Activated T-helper 1 cell treated with anti-CD3 and anti-CD28 coated beads, Interleukin-2, amount 50 U/mL, for 16 hours (primary cell): ENCODE measurements around the gene POU2F1.
"Not testable (repeated sequence)": the region's sequence is repeated elsewhere in the genome, so short reads cannot be mapped to it uniquely, and the experiment has no call there.

Source experiments
- DNase-seq, 2 donors: peaks; one replicate each; pipeline ENCODE4 v3.0.0-alpha.2; 2020; ENCODE audit warnings: low read depth in 1 of 2, low spot score in 1 of 2

POU2F1 gene

GRCh38 chr1:167205306-167206050 is 15.2 kb upstream of the POU2F1 start:
- DNase-seq, result not testable (repeated sequence)

GRCh38 chr1:167206166-167206835 is 14.4 kb upstream of the POU2F1 start:
- no peak for DNase-seq

DNA sequence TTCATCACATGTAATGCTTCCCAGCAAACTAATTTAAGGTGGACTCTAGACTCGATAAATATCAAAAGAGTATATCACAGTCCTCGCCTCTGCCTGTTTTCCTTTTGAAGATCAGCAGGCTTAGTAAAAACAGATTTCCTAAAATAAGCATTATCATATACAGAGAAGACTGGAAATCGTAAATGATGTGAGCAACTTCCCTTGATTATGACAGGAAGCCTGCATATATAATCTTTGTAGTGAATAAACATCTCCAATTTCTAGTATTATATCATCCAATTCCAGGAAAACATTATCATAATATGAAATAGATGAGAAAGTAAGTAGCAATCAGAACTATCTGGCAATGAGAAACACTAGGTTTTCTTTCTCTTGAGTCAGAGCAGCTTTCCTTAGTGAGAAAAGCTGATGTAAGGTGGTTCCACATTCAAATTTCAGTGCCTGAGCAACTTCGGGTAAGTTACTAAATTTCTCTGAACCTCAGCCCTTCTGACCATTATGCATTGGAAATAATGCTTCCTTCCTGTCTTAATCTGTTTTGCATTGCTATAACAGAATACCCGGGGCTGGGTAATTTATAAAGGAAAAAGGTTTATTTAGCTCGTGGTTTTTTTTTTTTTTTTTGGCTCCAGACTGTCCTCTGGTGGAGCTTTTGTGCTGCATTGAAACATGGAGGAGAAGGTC is 12.6 kb upstream of the POU2F1 start:
- no peak for DNase-seq

DNA sequence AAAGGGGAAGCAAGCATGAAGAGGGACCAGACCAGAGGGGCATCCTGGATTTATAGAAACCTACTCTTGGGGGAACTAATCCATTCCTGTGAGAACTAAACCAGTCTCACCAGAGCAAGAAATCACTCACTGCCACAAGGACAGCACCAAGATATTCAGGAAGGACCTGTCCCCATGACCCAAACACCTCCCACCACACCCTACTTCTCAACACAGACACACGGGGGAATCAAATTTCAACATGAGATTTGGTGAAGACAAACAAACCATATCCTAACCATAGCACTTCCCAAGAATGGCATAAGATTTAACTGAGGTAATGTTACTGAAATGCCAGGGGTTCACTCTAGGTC is 12.1 kb upstream of the POU2F1 start:
- no peak for DNase-seq

- no peak for DNase-seq
Observed at GRCh38 chr1:167209044-167209443, 11.6 kb upstream of the POU2F1 start.

- DNase-seq, result no peak
Observed at GRCh38 chr1:167210966-167211674, 9.6 kb upstream of the POU2F1 start.

GRCh38 chr1:167212025-167212424 is 8.7 kb upstream of the POU2F1 start:
- DNase-seq, result no peak

DNA sequence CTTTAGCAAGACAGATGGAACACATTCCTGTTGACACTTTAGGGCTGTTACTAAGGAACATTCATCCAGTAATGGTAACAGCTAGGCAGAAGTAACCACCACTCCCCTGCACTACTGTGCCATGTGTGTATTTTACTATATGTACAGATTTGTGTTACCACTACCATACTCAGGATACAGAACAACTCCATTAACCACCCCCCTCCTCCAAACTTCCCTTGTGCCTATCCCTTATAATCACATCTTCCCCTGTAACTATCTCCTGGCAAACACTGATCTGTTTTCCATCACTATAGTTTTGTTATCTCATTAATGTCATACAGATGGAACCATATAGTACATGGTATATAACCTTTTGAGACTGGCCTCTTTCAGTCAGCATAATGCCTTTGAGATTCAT is 3.9 kb upstream of the POU2F1 start:
- no peak for DNase-seq

GRCh38 chr1:167219194-167219593 is 1.5 kb upstream of the POU2F1 start:
- no peak for DNase-seq

DNA sequence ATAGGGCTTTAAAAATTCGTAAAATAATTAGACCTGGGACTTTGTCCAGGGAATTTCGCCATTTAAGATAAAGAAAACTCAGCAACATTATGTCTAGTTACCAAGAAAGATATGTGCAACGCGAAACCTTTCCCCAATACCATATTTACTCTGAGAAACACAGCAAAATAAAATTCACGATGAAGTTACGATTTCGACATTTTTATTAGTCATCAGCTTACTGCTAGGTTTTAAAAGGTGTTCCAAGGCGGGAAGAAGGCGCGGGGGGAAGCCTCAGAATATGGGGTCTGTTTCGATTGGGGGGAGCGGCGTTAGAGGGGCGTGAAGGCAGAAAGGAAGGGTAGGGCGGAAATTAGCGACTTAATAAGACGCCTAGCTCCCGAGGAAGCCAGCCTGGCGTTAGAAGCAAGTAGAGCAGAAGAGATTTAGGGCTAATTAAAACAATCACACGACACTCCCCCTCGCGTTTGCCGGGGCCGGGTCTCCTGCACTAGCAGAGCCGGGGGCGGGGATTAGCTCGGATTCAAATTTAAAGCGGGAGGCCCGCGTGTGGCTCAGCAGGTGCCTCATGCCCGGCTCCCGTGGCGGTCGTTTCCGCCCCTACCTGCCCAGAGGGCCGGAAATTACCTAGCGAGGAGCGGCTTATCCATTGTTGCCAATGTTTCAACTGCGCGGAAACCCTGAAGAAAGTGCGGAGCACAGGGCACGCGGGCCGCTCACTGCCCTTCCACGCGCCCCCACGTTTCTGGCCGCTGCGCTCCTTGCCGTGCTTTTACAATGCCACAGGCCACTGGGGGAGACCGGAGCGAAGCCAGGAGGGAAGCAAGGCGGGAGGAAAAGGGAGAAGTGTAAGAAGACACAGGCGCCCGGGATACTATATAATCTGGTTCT is 795 bp upstream of the POU2F1 start:
- peak; percentile 81 for DNase-seq

DNA sequence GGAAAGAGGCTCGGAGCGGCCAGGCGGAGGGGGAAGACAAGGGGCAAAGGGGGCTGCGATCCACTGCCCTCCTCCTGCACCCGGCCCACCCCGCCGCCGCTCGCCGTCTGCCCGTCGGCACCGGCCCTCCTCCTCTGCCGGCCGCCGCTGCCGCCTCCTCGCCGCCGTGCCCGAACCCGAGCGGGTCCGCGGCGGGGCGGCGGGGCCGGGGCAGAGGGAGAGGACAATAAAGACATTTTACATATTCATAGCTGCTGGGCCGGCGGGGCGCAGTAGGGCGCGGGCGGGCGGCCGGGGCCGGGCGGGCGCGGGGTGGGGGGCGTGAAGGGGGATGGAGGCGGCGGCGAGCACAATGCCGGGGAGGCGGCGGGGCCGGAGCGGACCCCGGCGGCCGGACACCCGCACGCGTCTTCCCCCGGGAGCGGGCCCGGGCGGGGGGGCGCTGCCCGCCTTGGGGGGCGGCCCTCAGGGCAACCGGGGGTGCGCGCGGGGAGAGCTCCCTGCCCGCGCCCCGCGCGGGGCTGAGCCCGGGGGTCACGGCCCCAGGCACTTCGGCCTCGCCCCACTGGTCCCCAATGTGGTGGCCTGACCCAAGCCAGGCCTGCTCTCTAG is 546 bp downstream of the POU2F1 start:
- peak in 1 of 2 donors; percentile 18 for DNase-seq

GRCh38 chr1:167221738-167222610 is 1.3 kb downstream of the POU2F1 start:
- peak; percentile 24 to 55 for DNase-seq

- DNase-seq, result no peak
Observed at GRCh38 chr1:167223144-167224103, 2.7 kb downstream of the POU2F1 start.

DNA sequence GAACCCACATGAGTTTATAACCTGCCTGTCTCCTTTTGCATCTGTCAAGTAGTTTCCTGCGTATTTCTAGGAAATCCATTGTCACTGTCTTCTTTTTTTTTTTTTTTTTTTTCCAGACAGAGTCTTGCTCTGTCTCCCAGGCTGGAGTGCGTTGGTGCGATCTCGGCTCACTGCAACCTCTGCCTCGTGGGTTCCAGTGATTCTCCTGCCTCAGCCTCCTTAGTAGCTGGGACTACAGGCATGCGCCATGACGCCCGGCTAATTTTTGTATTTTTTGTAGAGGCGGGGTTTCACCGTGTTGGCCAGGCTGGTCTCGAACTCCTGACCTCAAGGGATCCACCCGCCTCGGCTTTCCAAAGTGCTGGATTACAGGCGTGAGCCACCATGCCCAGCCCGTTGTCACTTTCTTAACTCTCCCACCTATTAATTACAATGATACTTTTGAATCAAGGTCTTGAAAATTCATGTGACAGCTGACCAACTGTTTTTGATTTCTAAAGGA is 4.1 kb downstream of the POU2F1 start:
- not testable (repeated sequence) for DNase-seq

DNA sequence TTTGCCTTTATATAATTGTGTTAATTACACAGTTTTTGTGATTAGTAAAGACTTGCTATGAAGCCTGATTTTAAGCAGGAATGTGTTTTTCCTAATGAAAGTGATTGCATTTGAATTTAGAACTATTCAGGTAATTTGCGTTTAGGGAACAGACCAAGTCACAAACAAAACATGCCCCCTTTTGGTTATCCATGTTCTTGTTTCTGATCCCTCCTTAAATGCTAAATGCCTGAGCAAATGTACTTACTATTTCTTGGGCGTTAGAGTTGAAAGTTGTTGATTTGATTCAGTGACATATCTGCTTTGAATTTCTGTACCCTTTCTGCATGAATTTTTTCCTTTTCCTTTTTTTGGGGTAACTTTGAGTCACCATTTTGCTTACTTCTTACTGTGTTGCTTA is 5.2 kb downstream of the POU2F1 start:
- no peak for DNase-seq

GRCh38 chr1:167227934-167228378 is 7.3 kb downstream of the POU2F1 start:
- no peak for DNase-seq

DNA sequence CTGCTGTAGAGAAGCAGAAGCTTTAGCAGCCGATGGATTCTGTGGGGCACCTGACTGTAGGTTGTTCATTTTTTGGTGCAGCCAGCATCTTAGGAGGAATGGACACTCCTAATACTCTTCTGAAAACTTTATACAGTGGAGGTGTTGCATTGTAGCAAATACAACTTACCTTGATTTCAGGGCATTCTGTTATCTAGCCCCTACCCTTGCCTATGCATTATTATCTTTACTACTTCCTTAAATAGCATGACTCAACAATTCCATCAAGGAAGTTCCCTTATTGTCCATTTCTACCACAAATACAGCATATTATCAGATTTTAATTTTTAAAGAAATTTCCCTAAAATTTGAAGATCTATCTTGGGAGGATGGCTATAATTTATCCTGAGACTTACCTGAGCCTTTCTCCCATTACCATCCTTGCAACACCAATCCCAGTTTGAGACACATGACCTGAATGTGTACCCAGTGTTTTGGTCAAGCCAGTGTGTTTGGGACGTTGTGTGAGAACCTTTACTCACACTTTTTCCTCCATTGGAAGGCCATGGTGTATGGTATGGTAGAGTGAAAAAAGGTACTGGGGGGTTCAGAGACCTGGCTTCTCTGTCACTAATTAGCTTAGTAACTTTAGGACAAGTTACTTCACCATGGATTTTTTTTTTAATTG is 9.2 kb downstream of the POU2F1 start:
- no peak for DNase-seq
